Stimulated activated CD4-positive, alpha-beta T cell treated with anti-CD3 and anti-CD28 coated beads, Interleukin-1b, Interleukin-23, amount 100 ng/mL, for 24 hours (primary cell): ENCODE data around the gene TRAPPC11.
"Not testable (repeated sequence)": the region's sequence is repeated elsewhere in the genome, so short reads cannot be mapped to it uniquely, and the experiment has no call there.

Experiments
- DNase-seq, 4 experiments: peaks; one replicate each; pipeline ENCODE4 v3.0.0-alpha.2; 2020; ENCODE audit warnings: low read depth in 4 of 4, low spot score in 1 of 4

The TRAPPC11 gene

DNA sequence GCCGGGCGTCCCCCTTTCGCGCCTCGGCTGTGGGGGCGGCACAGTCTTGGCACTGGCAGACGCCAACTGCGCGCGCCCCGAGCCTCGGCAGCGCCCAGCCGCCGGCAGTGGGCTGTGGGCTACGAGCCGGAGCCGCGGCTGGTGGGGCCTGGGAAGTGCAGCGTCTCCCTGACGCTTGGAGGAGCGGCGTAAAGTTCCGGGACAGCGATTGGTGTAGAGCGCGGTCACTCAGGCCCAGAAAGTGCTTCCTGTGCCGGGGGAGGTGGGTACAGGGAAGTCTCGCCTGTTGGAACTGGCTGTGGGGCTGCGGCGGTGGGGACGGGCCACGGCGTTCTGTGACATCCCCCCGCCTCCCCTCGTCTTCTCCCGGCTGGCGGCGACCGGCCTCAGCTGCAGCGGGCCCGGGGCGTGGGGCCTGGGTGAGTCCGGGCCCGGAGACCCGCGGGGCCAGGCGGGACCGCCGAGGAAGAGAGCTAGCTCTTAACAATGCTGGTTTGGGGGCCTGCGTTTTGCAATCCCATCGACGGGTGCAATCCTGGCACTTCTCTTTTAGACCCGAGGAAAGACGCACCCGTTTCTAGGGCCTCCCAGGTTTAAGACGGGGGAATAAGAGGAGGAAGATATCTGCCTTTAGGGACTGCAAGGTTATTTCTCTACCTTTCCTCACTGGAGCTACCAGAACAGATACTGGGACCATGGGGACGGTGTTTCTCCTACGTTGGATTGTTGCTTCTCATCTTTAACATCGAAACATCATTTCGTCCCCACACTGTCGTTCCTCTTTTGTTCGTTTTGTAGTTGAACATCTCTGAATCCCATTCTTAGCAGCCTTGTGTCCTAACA lies at the start of gene TRAPPC11, which contains the start of gene RWDD4:
TRAPPC11 (plus strand) TSS at position 265 of the 843 bp plus-strand sequence. CDS start 4,575 bp downstream, outside the sequence.
RWDD4 (minus strand) TSS at position 157 of the 843 bp plus-strand sequence. CDS start 233 bp downstream, outside the sequence.
- peak; percentile 88 to 93 (median 91) for DNase-seq

DNA sequence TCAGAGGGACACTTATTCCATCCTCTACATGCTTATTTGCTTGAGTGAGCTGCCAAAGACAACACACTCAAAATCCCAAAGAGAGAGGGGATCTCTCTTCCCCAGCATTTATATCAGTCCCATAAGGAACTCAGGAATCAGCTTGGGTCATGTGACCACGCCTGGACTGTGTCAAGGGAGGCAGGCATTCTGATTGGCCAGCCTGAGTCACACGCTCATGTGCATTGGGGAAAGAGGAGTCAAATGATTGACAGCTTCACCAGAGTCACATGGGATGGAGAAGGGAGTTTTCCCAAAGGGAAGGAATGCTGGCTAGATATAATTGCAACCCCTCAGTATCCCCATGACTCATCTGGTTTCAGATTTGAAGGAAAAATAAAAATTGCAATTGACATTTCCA lies 49.1 kb upstream of the TRAPPC11 start:
- no peak for DNase-seq

DNA sequence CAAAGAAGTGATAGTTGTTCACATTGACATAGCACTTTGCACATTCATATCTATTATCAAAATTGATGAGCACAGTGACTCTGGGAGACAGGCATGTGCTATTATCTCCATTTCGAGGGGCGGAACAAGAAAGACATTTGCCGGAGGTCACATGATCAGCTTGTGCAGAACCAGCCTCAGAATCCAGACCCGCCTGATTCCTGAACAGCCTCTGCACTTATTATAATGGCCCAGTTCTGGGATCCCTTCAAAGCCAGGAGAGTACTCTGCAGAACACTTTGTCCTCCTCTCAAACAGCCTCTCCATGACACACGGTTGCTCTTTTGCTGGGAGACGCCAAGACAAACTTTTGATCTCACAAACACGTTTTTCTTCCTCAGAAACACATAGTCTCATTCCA lies 48.5 kb upstream of the TRAPPC11 start:
- DNase-seq: no peak

DNA sequence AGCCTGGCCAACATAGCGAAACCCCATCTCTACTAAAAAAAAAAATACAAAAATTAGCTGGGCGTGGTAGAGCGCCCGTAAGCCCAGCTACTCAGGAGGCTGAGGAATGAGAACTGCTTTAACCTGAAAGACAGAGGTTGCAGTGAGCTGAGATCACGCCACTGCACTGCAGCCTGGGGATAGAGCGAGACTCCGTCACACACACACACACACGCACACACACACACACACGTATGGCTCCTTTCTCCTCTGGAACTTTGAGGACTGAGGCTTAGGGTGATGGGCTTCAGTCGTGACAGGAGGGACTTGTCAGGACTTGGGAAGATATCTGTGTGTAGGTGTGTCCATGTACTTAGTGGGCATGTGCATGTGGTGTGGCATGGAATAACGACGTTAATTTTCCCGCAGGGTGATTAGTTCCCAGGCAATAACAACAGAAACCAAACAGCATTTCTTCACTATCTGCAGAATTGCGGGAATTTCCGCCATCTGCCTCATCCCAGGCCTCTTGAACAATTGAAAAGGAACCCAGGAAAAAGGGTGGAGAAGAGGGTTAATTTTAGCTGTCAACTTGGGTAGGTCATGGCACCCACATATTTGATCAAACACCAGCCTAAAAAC lies 47.8 kb upstream of the TRAPPC11 start:
- DNase-seq: no peak

DNA sequence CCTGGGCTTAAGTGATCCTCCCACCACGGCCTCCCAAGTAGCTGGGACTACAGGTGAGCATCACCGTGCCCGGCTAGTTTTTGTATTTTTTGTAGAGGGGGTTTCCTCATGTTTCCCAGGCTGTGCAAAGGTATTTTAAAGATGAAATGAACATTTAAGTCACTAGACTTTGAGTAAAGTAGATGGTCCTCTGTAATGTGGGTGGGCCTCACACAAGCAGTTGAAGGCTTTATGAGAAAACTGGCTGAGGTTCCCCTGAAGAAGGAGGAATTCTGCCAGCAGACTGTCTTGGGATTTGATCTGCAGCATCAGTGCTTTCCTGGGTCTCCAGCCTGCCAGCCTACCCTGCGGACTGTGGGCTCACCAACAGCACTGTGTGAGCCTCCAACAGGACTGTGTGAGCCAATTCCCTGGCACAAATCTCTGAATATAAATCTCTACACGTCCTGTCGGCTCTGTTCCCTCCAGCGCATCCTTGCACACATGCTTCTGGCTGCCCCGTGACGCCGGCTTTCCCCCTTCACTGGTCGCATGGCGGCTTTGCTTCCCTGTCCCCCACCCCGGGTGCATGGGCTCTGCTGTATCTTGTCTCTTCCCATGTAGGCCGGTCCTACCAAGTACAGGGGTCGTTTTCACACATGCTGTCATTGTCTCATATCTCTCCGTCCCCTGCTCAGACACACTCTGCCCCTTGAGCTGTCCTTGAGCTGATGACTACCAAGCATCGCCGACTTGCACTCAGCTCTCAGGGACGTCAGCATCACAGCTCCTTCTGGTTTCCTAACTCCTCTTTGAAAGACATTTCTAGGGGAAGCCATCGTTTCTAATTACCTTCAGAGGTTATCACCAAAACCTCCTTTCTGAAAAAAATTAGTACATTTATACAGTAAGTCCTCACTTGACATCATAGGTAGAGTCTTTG lies 46.5 kb upstream of the TRAPPC11 start:
- no peak for DNase-seq

DNA sequence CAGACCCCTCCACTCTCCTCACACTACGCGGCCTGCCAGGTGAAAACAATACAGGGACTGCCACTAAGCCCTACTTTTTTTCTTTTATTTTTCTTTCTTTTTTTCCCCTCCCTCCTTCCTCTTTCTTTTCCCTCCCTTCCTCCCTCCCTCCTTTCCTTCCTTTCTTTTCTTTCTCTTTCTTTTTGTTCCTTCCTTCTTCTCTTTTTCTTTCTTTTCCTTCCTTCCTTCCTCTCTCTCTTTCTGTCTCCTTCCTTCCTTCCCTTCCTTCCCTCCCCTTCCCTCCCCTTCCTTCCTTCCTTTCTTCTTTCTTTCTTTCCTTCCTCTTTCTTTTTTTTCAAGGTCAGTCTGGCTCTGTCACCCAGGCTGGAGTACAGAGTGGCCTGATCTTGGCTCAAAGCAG lies 42.0 kb upstream of the TRAPPC11 start:
- DNase-seq: no peak

DNA sequence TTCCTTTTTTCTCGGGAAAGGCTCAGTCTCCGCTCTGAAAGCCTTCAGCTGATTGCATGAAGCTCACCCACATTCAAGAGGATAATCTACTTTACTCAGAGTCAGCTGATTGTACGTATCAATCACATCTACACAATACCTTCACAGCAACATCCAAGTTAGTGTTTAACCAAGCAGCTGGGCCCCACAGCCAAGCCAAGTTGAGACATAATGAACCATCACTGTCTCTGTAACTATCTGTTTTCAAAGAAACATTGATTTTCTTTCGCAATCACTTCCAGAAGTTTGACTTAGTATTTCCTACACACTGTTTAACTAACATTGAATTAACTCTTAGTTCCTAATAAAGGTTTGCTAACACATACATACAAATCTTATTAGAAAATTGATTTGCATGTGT lies 40.4 kb upstream of the TRAPPC11 start:
- no peak for DNase-seq

DNA sequence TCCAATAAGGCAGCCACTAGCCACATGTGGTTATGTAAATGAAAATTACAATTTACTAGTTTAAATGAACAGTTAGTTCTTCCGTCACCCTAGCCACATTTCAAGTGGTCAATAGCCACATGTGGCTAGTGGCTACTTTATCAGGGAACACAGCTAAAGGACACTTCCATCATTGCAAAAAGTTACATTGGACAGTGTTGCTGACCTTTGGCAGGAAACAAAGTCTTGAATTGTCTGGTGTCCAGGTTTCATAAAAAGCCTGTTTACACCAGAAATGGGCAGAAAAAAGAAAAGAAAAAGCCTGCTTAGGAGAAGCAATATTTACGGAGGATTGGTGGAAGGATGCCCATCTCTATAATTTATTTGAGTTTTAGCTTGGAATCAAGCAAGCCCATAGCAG lies 38.7 kb upstream of the TRAPPC11 start:
- DNase-seq: no peak

DNA sequence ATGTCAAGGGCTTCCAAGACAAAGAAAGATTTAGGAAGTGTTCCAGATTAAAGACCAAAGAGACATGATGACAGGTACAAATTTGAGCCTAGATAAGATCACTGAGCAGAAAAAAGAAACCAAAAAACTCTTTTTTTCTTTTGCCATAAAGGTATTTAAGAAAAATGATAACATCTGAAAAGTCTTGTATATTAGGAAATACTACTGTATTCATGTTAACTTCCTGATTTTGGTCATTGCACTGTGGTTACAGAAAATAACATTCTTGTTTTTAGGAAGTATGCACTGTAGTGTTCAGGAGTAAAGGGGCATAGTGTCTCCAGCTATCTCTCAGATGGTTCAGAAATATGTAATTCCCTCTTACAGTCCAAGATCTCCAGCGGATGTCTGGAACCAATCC lies 37.2 kb upstream of the TRAPPC11 start:
- DNase-seq: no peak

DNA sequence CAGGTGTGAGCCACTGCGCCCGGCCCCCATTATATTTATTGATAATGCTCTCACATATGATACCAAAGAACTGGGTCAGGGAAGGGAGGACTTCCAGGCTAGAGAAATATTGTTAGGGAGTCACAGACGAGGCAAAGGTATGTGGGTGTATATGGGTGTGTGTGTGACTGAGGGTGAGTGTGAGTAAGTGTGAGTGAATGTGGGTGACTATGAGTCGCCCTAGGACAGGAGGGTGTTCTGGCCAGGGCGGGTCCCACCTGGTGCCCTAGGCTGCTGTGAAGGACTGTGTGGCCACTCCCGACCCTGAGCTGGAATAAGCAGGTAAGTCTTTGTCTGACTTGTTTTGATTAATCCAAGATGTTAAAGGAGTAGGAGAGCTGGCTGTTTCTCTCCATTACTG lies 34.5 kb upstream of the TRAPPC11 start:
- no peak for DNase-seq

DNA sequence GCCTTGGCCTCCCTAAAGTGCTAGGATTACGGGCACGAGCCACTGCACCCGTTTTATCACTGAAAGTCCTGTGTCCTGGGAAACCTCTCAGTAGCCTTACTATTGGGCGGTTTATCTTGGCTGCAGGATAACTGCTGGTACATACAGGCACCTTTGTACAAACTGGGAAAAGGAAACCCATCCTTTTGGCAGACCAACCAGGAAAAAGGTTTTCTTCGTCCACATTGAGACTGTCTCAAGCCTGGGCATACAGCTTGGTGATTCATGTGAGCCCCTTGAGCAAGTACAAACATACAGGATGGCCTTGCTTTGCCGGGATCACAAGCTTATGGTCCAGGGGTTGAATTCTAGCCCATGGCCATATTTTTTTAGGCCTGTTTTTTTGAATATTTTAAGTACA lies 32.9 kb upstream of the TRAPPC11 start:
- DNase-seq: no peak

DNA sequence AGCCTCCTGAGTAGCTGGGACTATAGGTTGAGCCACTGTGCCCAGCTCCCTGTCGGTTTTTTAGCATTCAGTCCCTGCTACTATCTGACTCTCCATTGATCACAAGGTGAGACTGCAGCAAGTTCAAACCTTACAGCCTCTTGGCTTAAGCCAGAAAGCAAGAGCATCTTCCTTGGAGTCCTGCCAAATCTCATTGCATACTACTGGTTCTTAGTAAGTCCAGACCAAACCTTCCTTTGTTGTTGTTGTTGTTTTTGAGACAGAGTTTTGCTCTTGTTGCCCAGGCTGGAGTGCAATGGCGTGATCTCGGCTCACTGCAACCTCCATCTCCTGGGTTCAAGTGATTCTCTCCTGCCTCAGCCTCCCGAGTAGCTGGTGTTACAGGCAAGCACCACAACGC lies 31.8 kb upstream of the TRAPPC11 start:
- DNase-seq: not testable (repeated sequence)

DNA sequence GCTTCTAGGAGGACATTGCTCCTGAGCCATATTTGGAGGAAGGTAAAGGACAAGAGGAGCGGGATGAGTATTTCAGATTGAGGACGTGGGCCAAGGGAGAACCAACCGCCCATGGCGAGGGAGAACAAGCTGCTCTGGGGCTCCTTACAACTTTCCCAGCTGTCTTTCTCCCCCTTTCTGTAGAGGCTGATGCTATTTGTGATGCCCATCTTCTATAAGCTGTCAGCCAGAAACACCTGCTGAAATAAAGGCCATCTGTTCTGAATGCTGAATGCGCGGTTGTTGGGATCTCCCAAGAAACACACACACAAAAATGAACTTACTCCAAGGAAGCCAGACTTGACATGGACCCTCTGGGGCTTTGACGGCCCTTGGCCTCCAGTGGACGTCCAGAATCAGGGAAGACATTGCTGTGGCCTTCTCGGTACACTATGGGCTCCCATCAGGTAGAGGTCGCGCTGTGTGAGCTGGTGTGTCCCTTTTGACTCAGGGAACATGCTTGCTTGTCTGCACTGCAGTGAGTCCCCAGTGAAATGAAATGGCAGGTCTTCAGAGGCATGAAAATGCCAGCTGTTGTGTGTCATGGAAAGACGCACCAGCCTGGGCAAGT lies 31.0 kb upstream of the TRAPPC11 start:
- DNase-seq: no peak

DNA sequence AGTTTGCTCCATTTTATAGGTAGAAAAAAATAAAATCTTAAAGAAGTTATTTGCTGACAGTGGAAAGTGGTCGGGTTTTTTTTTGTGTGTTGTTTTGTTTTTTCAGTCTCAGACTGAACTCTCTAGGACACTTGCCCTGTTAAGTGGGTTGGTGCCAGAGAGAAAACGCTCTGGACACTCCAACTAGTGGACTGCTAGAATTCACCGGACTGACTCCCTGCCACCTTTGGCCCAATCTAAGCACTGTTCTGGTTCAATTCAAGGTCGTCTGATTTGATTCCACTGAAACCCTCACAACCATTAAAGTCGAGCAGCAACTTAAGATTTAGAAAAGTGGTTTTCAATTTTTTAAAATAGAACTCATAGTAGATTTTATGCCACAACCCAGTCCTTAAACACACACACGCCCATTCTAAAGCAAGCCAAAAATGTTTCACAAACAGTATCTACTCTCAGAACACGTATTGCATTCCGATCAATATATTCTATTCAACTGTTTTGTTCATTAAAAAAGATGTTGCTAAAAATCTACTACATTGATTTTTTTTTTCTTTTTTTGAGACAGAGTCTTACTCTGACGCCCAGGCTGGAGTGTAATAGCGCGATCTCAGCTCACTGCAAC lies 27.4 kb upstream of the TRAPPC11 start:
- no peak for DNase-seq

DNA sequence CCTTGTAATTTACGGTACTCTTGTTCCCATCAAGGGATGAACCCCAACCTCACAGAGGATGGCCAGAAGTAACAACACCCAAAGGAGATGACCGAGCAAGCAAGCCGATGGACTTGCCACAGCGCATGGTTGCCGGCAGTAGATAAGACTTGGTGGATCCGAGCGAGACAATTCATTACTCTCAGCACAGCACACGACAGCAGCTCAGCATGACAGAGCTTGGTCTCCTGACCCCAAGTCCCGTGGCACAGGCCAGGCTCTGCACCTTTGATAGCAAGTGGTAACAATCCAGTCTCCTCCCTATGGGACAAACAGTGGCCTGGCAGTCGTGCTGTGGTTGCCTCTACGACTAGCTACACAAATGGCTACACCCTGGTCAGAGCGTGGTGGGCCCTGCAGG lies 26.4 kb upstream of the TRAPPC11 start:
- no peak for DNase-seq

DNA sequence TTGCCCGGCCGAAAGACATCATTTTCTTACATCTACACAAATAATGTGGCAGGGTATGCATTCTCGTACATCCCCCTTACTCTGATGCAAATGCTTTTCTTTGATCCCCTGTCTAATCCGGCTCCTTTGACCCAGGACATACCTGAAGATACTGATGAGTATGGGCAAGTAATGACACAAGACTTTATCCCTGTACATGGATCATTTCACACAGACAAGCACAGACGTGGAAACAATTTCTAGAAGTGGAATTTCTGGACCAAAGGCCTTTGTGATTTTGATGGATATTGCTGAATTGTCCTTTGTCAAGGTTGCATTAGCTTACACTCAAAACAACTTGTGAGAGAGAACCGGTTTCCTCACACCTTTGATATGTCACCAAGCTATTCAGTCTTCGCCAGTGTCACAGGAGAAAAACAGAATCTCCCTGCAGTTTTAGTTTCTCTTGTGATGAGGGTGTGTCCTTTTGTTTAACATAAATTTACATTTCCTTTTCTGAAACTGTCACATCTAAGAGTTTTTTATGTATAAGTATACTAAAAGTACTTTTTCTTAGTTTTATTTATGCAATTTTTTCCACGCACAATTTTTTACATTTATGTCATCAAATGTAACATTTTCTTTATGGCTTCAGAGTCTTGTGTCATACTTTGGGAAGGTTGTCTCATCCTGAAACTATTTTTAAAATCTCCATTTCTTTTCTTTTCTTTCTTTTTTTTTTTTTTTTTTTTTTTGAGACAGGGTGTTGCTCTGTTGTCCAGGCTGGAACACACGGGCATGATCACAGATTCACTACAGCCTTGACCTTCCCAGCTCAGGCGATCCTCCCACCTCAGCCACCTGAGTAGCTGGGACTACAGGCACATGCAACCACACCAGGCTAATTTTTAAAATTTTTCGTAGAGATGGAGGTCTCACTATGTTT lies 25.4 kb upstream of the TRAPPC11 start:
- no peak for DNase-seq

DNA sequence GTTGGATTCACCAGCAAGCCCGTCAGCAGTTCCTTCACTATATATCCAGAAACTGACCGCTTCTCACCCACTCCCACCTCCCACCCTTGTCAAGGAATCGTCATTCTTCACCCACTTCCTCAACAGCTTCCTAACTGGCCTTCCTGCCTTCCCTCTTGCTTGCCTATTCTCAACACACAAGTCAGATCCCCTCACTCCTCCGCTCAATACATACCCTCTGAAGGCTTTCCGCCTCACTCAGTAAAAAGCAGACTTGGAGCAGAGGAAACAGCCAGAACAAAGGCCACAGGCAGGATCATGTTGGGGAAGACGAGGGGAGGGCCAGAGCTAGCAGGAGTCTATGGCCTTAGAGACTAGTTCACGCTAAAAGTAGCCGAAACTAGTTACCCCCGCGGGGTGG lies 23.8 kb upstream of the TRAPPC11 start:
- no peak for DNase-seq

DNA sequence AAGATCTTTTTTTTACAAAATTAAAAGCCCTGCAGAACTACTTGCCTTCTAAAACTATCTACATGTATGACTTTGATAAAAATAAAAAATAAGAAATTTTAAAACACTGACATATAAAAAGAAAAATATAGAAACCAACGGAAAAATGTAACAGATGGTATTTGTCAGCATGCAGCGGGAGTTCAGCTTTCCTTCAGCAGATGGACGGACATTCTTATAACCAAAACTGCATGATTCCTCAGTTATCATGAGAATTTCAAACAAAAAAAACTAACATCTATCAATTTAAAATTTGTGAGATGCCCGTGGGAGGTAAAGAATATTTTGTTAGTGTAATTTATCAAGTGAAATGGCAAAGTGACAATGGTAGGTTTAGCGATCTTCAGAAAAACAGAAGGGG lies 23.4 kb upstream of the TRAPPC11 start:
- no peak for DNase-seq

DNA sequence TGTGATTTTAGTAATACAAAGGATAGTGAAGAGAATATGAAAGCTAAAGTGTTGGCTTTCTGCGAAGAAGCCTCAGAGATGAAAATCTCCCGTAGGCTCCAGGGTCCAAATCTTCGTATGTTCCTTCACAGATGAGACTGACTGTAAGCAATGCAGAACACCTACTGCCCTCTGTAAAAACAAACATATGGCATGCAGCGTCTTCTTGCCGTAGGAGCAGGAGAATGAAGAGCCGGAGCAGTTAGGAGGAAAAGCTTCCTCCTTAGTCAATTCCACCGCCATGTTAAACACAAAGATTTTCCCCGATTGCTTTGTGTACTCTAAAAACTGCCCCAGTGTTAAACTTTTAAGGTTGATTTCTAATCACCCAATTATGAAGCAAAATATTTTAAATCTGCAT lies 22.6 kb upstream of the TRAPPC11 start:
- DNase-seq: no peak

DNA sequence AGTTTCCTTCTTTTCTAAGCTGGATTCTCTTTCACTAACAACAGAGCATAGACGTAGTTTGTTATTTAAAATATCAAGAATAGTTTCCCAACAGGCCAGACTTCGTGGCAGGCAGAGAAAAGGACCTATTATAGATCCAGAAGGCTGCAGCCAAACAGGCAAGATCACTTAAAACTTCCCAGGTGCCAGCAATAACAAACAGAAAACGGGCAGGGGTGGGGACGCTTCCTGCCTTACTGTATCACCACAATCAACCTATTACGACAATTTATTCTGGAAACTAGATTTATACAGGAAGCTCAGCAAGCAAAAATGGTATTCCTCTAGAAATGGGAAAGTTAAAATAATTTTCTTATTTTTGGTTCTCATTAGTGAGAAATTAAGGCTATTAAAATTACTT lies 22.2 kb upstream of the TRAPPC11 start:
- no peak for DNase-seq
